Omental fat pad (tissue), 4 donors: ENCODE measurements around the gene TRAF5. TPM values are rescaled to one million over a fixed set of nuclear protein-coding genes. Genes with fewer than 3 reads are reported as not detected.

ENCODE experiments used
- ATAC-seq: fragments of 150-250 bp; one replicate; pipeline ENCODE4 v1.9.1; 2016; ENCODE audit warnings: mild to moderate bottlenecking, moderate library complexity; ENCODE audit not compliant: low FRiP score
- DNase-seq: peaks from one replicate; pipeline ENCODE4 v3.0.0-alpha.2; 2019; ENCODE audit warnings: low spot score
- total RNA-seq, 4 donors: library from RNA; depleted of rRNA; stranded (reverse); fragments of >200 nt; gene quantifications; one replicate each; pipeline ENCODE4 v1.1.0, GENCODE V29; 2016
- TF ChIP-seq, protein P1 (sequence below), 3 donors: fragments of 450-650 bp; IDR thresholded peaks; one replicate each; pipeline ENCODE4 v1.5.1; 2016 to 2017; ENCODE audit warnings: antibody characterized with exemption in 3 of 3, mild to moderate bottlenecking in 3 of 3, moderate library complexity in 2 of 3

The TRAF5 gene
- total RNA-seq, 4 donors from 2014 or later = 14.8 to 24.5 (median 18.7) TPM

DNA sequence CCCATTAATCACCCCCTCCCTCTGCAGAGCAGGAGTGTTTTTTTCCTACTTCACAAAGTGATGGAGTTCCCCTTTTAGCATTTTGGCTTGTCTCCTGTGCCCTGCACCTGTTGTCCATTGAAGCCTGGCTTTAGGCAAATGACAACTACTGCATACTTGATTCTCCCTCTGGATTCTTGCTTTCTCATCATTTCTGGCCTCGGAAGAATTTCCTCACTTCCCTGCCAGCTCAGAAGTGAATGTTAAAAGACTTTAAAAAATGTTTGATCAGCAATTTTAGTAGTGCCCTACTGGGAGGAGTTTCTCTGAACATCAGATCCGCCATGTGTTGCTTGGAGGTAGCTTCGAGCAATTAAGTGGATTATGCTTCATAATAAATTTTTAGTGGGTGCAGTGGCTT lies 39.4 kb upstream of the TRAF5 start:
- no peak for DNase-seq
- no peak for ATAC-seq
- TF ChIP-seq, protein P1, sequence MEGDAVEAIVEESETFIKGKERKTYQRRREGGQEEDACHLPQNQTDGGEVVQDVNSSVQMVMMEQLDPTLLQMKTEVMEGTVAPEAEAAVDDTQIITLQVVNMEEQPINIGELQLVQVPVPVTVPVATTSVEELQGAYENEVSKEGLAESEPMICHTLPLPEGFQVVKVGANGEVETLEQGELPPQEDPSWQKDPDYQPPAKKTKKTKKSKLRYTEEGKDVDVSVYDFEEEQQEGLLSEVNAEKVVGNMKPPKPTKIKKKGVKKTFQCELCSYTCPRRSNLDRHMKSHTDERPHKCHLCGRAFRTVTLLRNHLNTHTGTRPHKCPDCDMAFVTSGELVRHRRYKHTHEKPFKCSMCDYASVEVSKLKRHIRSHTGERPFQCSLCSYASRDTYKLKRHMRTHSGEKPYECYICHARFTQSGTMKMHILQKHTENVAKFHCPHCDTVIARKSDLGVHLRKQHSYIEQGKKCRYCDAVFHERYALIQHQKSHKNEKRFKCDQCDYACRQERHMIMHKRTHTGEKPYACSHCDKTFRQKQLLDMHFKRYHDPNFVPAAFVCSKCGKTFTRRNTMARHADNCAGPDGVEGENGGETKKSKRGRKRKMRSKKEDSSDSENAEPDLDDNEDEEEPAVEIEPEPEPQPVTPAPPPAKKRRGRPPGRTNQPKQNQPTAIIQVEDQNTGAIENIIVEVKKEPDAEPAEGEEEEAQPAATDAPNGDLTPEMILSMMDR (IDR thresholded peaks at IDR 0.05) = no peak

DNA sequence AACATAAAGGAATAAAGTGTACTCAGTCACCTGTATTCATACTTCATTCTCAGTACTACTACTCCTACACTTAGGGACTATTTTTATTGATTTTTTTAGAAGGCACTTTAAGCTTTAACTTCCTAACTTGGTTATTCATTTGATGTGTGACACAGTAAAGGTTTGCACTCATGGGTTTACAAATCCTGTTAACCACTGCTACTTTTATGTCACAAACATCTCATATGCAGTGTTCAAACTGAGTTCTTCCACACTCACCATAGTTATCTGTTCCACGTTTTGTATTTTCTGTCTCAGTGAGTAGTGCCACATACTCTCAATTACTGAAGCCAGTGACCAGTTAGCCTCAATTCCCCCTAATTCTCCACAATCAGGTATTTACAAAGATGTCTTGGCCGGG lies 34.2 kb upstream of the TRAF5 start:
- DNase-seq (no peak), ATAC-seq (no peak)
- TF ChIP-seq, protein P1 (IDR thresholded peaks at IDR 0.05) = no peak

DNA sequence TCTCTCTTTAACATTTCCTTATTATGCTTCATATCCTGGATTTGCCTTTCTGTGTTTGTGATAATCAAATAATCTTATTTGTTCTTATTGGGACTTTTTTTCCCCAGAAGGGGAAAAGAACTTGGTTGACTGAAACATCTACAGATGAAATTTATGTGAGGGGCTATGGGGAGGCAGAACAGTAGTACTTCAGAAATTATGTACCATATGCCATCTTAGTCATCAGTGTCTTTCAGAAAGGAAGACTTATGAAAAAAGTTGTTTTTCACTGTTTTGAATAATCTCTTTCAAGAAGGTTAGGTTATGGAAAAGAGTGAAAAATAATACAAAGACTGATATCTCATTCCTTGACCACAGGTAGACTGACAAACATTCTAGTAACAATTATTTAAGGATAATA lies 30.2 kb upstream of the TRAF5 start:
- TF ChIP-seq, protein P1 (IDR thresholded peaks at IDR 0.05) = no peak
- no peak for DNase-seq
- ATAC-seq = no peak

DNA sequence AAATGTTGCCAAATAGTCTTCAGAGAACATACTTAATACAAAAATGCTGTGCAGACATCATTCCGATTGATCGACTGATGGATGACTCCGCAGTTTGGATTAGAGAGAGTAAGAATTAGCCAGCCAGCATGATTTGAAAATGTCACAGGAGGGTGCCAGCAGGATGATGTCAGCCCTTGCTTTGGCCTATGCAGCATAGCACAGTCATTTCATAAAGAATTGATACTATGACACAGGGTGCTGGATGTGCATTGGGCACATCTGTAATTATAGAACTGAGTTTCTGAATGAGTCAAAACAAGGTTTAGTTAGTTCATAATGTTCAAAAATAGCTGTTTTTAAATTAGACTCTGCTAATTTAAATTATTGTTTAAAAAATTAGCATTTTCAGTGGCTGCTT lies 21.6 kb upstream of the TRAF5 start:
- DNase-seq = no peak
- ATAC-seq = no peak
- TF ChIP-seq, protein P1 (IDR thresholded peaks at IDR 0.05) = no peak

DNA sequence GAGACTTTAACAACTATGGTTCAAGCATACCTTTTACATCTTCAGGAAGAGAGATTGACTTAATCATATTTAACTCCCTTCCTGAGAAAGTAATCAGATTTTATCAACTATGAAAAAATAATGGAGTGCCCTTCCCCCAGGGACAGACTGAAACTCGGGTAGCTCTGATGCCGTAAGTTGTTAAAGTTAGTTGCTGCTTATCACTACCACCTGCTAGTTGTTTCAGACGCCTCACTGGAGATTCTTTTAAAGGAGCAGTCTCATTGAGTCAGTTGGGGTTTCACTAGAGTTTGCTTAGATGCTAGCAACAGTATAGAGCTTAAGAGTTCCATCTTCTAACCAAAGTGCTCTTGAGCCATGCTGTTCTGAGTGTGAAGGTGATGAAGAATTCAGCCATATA lies 17.0 kb upstream of the TRAF5 start:
- TF ChIP-seq, protein P1 (IDR thresholded peaks at IDR 0.05) = no peak
- DNase-seq = no peak
- ATAC-seq = no peak

DNA sequence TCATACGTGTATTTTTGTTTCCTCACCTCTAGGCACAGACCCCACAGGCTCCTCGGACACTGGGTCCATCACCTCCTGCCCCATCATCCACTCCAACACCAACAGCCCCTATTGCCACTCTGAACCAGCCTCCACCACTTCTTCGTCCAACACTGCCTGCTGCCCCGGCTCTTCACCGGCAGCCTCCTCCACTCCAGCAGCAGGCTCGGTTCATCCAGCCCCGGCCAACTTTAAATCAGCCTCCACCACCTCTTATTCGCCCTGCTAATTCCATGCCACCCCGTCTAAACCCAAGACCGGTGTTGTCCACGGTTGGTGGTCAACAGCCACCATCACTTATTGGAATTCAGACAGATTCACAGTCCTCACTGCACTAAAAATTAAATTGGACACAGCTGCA lies 13.2 kb upstream of the TRAF5 start:
- TF ChIP-seq, protein P1 (IDR thresholded peaks at IDR 0.05) = no peak
- ATAC-seq (no peak), DNase-seq (no peak)

DNA sequence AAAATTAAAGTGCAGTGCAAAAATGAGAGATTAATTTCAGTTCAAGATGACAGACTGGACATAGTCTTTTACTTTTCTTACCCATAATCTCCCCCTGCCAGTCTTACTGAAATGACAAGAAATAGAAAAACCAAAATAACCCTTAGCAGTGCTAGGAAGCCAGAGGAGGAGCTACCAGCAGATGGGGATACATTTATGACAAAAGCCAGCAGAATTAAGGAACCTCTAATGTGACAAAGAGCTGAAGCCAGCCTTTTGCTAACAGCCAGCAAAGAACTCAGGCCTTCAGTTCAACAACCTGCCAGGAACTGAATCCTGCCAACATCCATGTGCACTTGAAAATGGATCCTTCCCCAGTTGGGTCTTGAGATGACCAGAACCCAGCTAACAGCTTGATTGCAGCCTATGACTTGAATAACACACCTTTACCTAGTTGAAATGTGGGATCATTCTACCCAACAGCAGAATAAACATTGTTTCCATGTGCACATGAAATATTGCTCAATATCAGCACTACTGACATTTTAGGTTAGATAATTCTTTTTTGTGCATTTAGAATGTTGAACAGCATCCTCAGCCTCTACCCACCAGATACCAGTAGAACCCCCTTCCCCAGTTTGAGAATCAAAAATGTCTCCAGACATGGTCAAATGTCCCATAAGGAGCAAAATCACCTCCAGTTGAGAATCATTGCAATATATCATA lies 7.9 kb upstream of the TRAF5 start:
- no peak for DNase-seq
- no peak for ATAC-seq
- TF ChIP-seq, protein P1 (IDR thresholded peaks at IDR 0.05) = no peak
